Measurements from ENCODE around the gene SPATA31C1.

Gene SPATA31C1

GRCh38 chr9:87874304-87874623, 43.5 kb upstream of the SPATA31C1 start:
- TF ChIP-seq, protein P1, sequence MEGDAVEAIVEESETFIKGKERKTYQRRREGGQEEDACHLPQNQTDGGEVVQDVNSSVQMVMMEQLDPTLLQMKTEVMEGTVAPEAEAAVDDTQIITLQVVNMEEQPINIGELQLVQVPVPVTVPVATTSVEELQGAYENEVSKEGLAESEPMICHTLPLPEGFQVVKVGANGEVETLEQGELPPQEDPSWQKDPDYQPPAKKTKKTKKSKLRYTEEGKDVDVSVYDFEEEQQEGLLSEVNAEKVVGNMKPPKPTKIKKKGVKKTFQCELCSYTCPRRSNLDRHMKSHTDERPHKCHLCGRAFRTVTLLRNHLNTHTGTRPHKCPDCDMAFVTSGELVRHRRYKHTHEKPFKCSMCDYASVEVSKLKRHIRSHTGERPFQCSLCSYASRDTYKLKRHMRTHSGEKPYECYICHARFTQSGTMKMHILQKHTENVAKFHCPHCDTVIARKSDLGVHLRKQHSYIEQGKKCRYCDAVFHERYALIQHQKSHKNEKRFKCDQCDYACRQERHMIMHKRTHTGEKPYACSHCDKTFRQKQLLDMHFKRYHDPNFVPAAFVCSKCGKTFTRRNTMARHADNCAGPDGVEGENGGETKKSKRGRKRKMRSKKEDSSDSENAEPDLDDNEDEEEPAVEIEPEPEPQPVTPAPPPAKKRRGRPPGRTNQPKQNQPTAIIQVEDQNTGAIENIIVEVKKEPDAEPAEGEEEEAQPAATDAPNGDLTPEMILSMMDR (IDR thresholded peaks at IDR 0.05): no peak
- Histone ChIP-seq H3K27ac (no peak overlapping the region), H3K4me3 (no peak overlapping the region)
- DNase-seq (ENCODE audit: low spot score): no peak

- no peak overlapping the region for H3K27ac ChIP-seq
- DNase-seq (ENCODE audit: low spot score): no peak
- TF ChIP-seq, protein P1 (IDR thresholded peaks at IDR 0.05): no peak
- no peak overlapping the region for H3K4me3 ChIP-seq
Observed at GRCh38 chr9:87875060-87875459, 42.7 kb upstream of the SPATA31C1 start.

- no peak overlapping the region for H3K4me3 ChIP-seq
- H3K27ac ChIP-seq: no peak overlapping the region
- DNase-seq (ENCODE audit: low spot score): no peak
- TF ChIP-seq, protein P1 (IDR thresholded peaks at IDR 0.05): no peak
Observed at GRCh38 chr9:87875831-87876545, 41.8 kb upstream of the SPATA31C1 start.

GRCh38 chr9:87876708-87877107, 41.1 kb upstream of the SPATA31C1 start:
- TF ChIP-seq, protein P1 (IDR thresholded peaks at IDR 0.05): no peak
- H3K4me3 ChIP-seq: no peak overlapping the region

GRCh38 chr9:87878989-87879511, 38.7 kb upstream of the SPATA31C1 start:
- no peak for DNase-seq (ENCODE audit: low spot score)
- TF ChIP-seq, protein P1 (IDR thresholded peaks at IDR 0.05): no peak
- H3K27ac ChIP-seq: no peak overlapping the region
- H3K4me3 ChIP-seq: no peak overlapping the region

More at GRCh38 chr9:87876708-87877107, 41.1 kb upstream of the SPATA31C1 start:
- DNase-seq (ENCODE audit: low spot score): no peak
- no peak overlapping the region for H3K27ac ChIP-seq

- no peak overlapping the region for H3K27ac ChIP-seq
- H3K4me3 ChIP-seq: no peak overlapping the region
- no peak for DNase-seq (ENCODE audit: low spot score)
- TF ChIP-seq, protein P1 (IDR thresholded peaks at IDR 0.05): no peak
Observed at GRCh38 chr9:87880116-87880515, 37.6 kb upstream of the SPATA31C1 start.

GRCh38 chr9:87880683-87881082, 37.1 kb upstream of the SPATA31C1 start:
- Histone ChIP-seq H3K4me3 (no peak overlapping the region), H3K27ac (no peak overlapping the region)
- TF ChIP-seq, protein P1 (IDR thresholded peaks at IDR 0.05): no peak
- DNase-seq (ENCODE audit: low spot score): no peak

Data from coronary artery (tissue), 2 donors.